HepG2 (cell line): Measurements from ENCODE around the gene PRUNE1. TPM values are rescaled to one million over a fixed set of nuclear protein-coding genes. Genes with fewer than 3 reads are reported as not detected.

ENCODE experiments used
- CC2D1A ChIP-seq: sonication (generic); formaldehyde crosslinking; IDR thresholded peaks from 2 replicates; pipeline ENCODE4 v1.8.1; 2023; ENCODE audit warnings: mild to moderate bottlenecking, missing genetic modification reagents
- DZIP1 ChIP-seq: sonication (generic); formaldehyde crosslinking; IDR thresholded peaks from 2 replicates; pipeline ENCODE4 v1.5.0; 2020; ENCODE audit warnings: mild to moderate bottlenecking, missing genetic modification reagents
- EEA1 ChIP-seq: sonication (generic); formaldehyde crosslinking; IDR thresholded peaks from 2 replicates; pipeline ENCODE4 v1.5.1; 2020; ENCODE audit warnings: mild to moderate bottlenecking, missing genetic modification reagents, borderline replicate concordance
- GABPA ChIP-seq, 2 experiments: IDR thresholded peaks; 2 replicates each; pipeline ENCODE4 v1.6.1; 2011 to 2016; ENCODE audit warnings: low read depth in 2 of 2, low read length in 1 of 2, missing biosample characterization in 1 of 2, missing genetic modification characterization in 1 of 2
- KDM3A ChIP-seq: IDR thresholded peaks from 2 replicates; pipeline ENCODE4 v1.6.1; 2018; ENCODE audit warnings: low read depth, missing compliant biosample characterization
- MXD4 ChIP-seq: IDR thresholded peaks from 2 replicates; pipeline ENCODE4 v1.6.1; 2016; ENCODE audit warnings: mild to moderate bottlenecking, missing biosample characterization, missing genetic modification reagents
- PAX8 ChIP-seq: sonication (generic); formaldehyde crosslinking; IDR thresholded peaks from 2 replicates; pipeline ENCODE4 v1.8.0; 2022; ENCODE audit warnings: mild to moderate bottlenecking, missing genetic modification reagents, borderline replicate concordance
- RAD51 ChIP-seq: fragments of 450-650 bp; IDR thresholded peaks from 2 replicates; pipeline ENCODE4 v1.6.1; 2016; ENCODE audit warnings: borderline replicate concordance
- RBM22 ChIP-seq: fragments of 200-400 bp; formaldehyde crosslinking; optimal IDR thresholded peaks from 2 replicates; pipeline ENCODE3; 2017; ENCODE audit warnings: mild to moderate bottlenecking, low read length, moderate library complexity
- SP1 ChIP-seq, 2 experiments: fragments of 450-650 bp in 1 of 2; sonication (generic) in 1 of 2; formaldehyde crosslinking in 1 of 2; IDR thresholded peaks; 2 replicates each; pipeline versions ENCODE4 v1.4.0 to v1.6.1; 2016 to 2020; ENCODE audit warnings: missing genetic modification reagents in 1 of 2
- ZBTB40 ChIP-seq, 2 experiments: fragments of 450-650 bp in 1 of 2; sonication (generic) in 1 of 2; formaldehyde crosslinking in 1 of 2; IDR thresholded peaks; 2 replicates each; pipeline versions ENCODE4 v1.6.1 to v1.8.0; 2016 to 2022; ENCODE audit warnings: antibody characterized with exemption in 1 of 2, mild to moderate bottlenecking in 1 of 2, missing genetic modification reagents in 1 of 2
- ZNF256 ChIP-seq: sonication (generic); formaldehyde crosslinking; conservative IDR thresholded peaks from 2 replicates; pipeline ENCODE4 v1.4.0; 2020; ENCODE audit warnings: missing genetic modification reagents
- ZNF383 ChIP-seq: sonication (generic); formaldehyde crosslinking; IDR thresholded peaks from 2 replicates; pipeline ENCODE4 v1.4.0; 2020; ENCODE audit warnings: missing genetic modification reagents, mild to moderate bottlenecking, borderline replicate concordance
- ZNF577 ChIP-seq: sonication (generic); formaldehyde crosslinking; IDR thresholded peaks from 2 replicates; pipeline ENCODE4 v1.4.0; 2020; ENCODE audit warnings: mild to moderate bottlenecking, low read depth, missing genetic modification reagents, borderline replicate concordance
- ZNF792 ChIP-seq: IDR thresholded peaks from 2 replicates; pipeline ENCODE4 v1.6.1; 2016
- ZSCAN31 ChIP-seq: sonication (generic); formaldehyde crosslinking; IDR thresholded peaks from 2 replicates; pipeline ENCODE4 v1.5.0; 2020; ENCODE audit warnings: low read depth, mild to moderate bottlenecking, missing genetic modification reagents
- ZSCAN9 ChIP-seq: IDR thresholded peaks from 2 replicates; pipeline ENCODE4 v1.6.1; 2016; ENCODE audit warnings: borderline replicate concordance
- polyA plus RNA-seq, 8 experiments: library from polyadenylated mRNA; depleted of rRNA in 3 of 8; stranded (reverse) in 7 of 8; unstranded in 1 of 8; fragments of >200 nt; fragmentation: Illumina TruSeq in 4 of 8; extraction: Trizol in 4 of 8; gene quantifications; 2 replicates each; pipeline versions ENCODE4 v1.2.1 to v1.2.3, GENCODE V29; 2011 to 2016; ENCODE audit warnings: low read depth in 4 of 8, missing spikeins in 1 of 8, mixed read lengths in 1 of 8; ENCODE audit not compliant: insufficient read depth in 1 of 8
- total RNA-seq, 5 experiments: library from RNA; depleted of rRNA; stranded (reverse); fragments of >200 nt; fragmentation: Illumina TruSeq; extraction: Trizol; gene quantifications; 2 replicates each; pipeline ENCODE4 v1.2.3, GENCODE V29; 2016; ENCODE audit warnings: low read depth in 1 of 5

PRUNE1 gene
- total and polyA plus RNA-seq, 2 of the 13 experiments (the other 11 are each of a cell fraction or from before 2014, with no cell fraction given): 19.0 to 31.9 TPM

DNA sequence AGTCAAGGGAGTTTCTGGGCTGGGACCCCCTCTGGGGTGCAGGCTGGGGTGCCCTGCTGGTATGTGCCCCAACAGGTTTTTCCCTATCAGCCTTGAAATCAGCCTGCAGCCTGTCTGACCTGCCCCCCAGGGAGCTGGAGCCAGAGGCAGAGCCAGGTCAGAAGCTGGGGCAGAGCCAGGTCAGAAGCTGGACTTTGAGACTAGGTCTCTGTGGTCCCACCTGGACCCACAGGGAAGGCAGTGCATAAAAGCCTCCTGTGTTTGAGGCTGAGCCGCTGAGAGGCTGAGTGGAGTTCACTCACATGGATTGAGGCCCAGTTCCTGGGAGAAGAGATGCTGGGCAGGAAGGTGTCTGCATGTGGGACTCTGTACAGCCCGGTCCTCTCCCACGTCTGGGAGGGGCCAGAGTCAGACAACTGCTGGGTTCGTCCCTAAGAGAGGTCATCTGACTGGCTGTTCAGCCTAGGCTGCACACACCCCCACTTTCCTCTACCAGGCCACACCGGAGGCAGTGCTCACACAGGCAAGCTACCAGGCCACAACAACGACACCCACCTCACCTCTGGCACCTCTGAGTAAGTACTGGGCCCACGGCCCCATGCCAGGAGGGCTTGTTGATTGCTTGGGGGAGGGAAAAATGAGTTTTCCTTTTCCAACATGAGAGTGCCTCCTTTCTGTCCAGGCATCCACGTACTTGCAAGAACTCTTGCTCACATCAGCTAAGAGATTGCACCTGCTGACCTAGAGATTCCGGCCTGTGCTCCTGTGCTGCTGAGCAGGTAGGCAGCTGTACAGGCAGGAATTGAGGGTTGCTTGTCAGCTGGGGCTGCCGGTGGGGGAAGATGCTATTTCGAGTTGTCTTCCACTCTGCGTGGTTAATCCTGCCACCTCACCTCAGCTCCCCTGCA lies 26.2 kb upstream of the PRUNE1 start, which contains the start of gene ANXA9 (continued):
- no peak for TF ChIP-seq DZIP1 (CRISPR knock-in tag)
- TF ChIP-seq MXD4 (CRISPR knock-in tag): no peak; the same call in 1 of the 2 replicates
- TF ChIP-seq ZSCAN9 (CRISPR knock-in tag): peak; percentile 66; the same call in 1 of the 2 replicates
- no peak for TF ChIP-seq EEA1
- no peak for TF ChIP-seq ZNF256 (CRISPR knock-in tag)
- no peak for TF ChIP-seq ZBTB40 (IDR thresholded peaks at IDR 0.05)
- TF ChIP-seq ZBTB40 (CRISPR knock-in tag; IDR thresholded peaks at IDR 0.05): peak; percentile 82
- TF ChIP-seq RBM22: no peak
- no peak for TF ChIP-seq CC2D1A (CRISPR knock-in tag)
- no peak for TF ChIP-seq ZNF383 (CRISPR knock-in tag)
- TF ChIP-seq PAX8 (CRISPR knock-in tag): no peak
- TF ChIP-seq ZSCAN31: peak; percentile 81; the same call in 1 of the 2 replicates
- no peak for TF ChIP-seq RAD51
- no peak for TF ChIP-seq ZNF577 (CRISPR knock-in tag)
- TF ChIP-seq GABPA (IDR thresholded peaks at IDR 0.05; ENCODE audit: low read depth, low read length): no peak
- TF ChIP-seq GABPA (CRISPR knock-in tag; IDR thresholded peaks at IDR 0.05; ENCODE audit: low read depth): no peak
- TF ChIP-seq SP1 (IDR thresholded peaks at IDR 0.05): no peak
- peak; percentile 26; the same call in 1 of the 2 replicates for TF ChIP-seq SP1 (CRISPR knock-in tag; IDR thresholded peaks at IDR 0.05)
- peak; percentile 65; the same call in 1 of the 2 replicates for TF ChIP-seq KDM3A (CRISPR knock-in tag)
- peak; percentile 26; the same call in 1 of the 2 replicates for TF ChIP-seq ZNF792 (CRISPR knock-in tag)
